Vagina (tissue), 2 donors: Measurements from ENCODE around the gene SLC46A1.

Source experiments
- POLR2A ChIP-seq, 2 donors: fragments of 450-650 bp; IDR thresholded peaks; one replicate each; pipeline ENCODE4 v1.6.1; 2017; ENCODE audit warnings: antibody characterized with exemption in 2 of 2, mild to moderate bottlenecking in 2 of 2, moderate library complexity in 2 of 2
- POLR2AphosphoS5 ChIP-seq, 2 donors: sonication (generic); formaldehyde crosslinking; IDR thresholded peaks; one replicate each; pipeline ENCODE4 v1.9.0; 2017; ENCODE audit warnings: antibody characterized with exemption in 2 of 2, mild to moderate bottlenecking in 2 of 2, low read depth in 1 of 2; ENCODE audit not compliant: insufficient read depth in 1 of 2
- TF ChIP-seq, protein P1 (sequence below), 3 experiments: fragments of 450-650 bp in 2 of 3; fragments of 200-600 bp in 1 of 3; sonication (generic) in 1 of 3; IDR thresholded peaks; one replicate each; pipeline ENCODE4 v1.5.1; 2017 to 2019; ENCODE audit warnings: antibody characterized with exemption in 3 of 3, mild to moderate bottlenecking in 2 of 3, moderate library complexity in 2 of 3

DNA sequence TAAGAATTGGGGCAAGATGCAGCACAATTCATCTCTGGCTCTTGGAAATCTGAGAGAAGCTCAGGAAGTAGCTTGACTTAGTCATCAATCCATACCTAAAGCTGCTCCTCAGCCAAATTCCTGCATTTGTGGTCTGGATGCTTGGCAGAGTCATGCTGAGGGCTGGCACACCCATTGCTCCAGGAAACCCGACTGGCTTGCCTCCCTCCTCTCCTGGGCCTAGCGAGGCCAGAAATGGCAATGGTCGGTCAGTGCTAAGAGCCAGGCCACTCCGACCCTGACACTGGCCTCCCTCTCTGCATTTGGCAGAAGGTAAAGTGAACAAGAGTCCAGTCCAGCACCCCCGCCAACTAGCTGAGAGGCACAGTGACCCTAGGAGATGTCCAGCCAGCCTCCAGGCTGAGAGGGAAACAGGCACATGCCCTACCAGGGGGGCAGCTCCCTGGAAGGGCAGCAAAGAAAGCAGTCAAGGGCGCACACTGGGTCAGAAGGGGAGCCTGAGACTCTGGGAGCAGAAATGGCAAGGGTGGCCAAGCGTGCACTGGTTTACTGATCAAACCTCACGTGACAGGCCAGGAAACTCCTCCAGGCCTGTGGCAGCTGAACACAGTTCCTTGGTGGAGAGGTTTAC, 58.6 kb downstream of the SLC46A1 start:
- TF ChIP-seq, protein P1, sequence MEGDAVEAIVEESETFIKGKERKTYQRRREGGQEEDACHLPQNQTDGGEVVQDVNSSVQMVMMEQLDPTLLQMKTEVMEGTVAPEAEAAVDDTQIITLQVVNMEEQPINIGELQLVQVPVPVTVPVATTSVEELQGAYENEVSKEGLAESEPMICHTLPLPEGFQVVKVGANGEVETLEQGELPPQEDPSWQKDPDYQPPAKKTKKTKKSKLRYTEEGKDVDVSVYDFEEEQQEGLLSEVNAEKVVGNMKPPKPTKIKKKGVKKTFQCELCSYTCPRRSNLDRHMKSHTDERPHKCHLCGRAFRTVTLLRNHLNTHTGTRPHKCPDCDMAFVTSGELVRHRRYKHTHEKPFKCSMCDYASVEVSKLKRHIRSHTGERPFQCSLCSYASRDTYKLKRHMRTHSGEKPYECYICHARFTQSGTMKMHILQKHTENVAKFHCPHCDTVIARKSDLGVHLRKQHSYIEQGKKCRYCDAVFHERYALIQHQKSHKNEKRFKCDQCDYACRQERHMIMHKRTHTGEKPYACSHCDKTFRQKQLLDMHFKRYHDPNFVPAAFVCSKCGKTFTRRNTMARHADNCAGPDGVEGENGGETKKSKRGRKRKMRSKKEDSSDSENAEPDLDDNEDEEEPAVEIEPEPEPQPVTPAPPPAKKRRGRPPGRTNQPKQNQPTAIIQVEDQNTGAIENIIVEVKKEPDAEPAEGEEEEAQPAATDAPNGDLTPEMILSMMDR (IDR thresholded peaks at IDR 0.05) = no peak
- TF ChIP-seq POLR2A (IDR thresholded peaks at IDR 0.05) = no peak
- no peak for TF ChIP-seq POLR2AphosphoS5 (IDR thresholded peaks at IDR 0.05; ENCODE audit: insufficient read depth in 1 of 2, low read depth in 1 of 2)
